GM23338 (cell line): ENCODE data around the gene CEACAM19.
"Not testable (repeated sequence)": the region's sequence is repeated elsewhere in the genome, so short reads cannot be mapped to it uniquely, and the experiment has no call there.

Source experiments
- CREB1 ChIP-seq: fragments of 250-450 bp; sonication (Bioruptor Pico); IDR thresholded peaks from 2 replicates; pipeline ENCODE4 v1.5.0; 2020; ENCODE audit warnings: low read depth, mild to moderate bottlenecking, moderate library complexity
- EZH2 ChIP-seq: fragments of 200-600 bp; sonication (generic); IDR thresholded peaks from one replicate; pipeline ENCODE4 v1.8.0; 2017; ENCODE audit warnings: antibody characterized with exemption, mild to moderate bottlenecking, low read depth; ENCODE audit not compliant: unreplicated experiment
- EZH2phosphoT487 ChIP-seq: fragments of 200-600 bp; sonication (generic); IDR thresholded peaks from one replicate; pipeline ENCODE4 v1.8.1; 2018; ENCODE audit warnings: antibody characterized with exemption; ENCODE audit not compliant: unreplicated experiment
- JUNB ChIP-seq: IDR thresholded peaks from one replicate; pipeline ENCODE4 v1.6.1; 2016; ENCODE audit warnings: antibody characterized with exemption; ENCODE audit not compliant: unreplicated experiment
- NANOG ChIP-seq: IDR thresholded peaks from 2 replicates; pipeline ENCODE4 v1.6.1; 2016; ENCODE audit warnings: antibody characterized with exemption, borderline replicate concordance
- POLR2AphosphoS5 ChIP-seq: IDR thresholded peaks from 2 replicates; pipeline ENCODE4 v1.6.1; 2016; ENCODE audit warnings: antibody characterized with exemption, low read depth
- REST ChIP-seq: IDR thresholded peaks from one replicate; pipeline ENCODE4 v1.6.1; 2018; ENCODE audit warnings: antibody characterized with exemption; ENCODE audit not compliant: unreplicated experiment
- STAT1 ChIP-seq: IDR thresholded peaks from one replicate; pipeline ENCODE4 v1.6.1; 2016; ENCODE audit warnings: antibody characterized with exemption; ENCODE audit not compliant: unreplicated experiment
- ZNF114 ChIP-seq: fragments of 250-450 bp; sonication (Bioruptor Pico); IDR thresholded peaks from 2 replicates; pipeline ENCODE4 v1.5.0; 2020; ENCODE audit warnings: mild to moderate bottlenecking, moderate library complexity
- ZNF331 ChIP-seq: fragments of 250-450 bp; sonication (Bioruptor Pico); IDR thresholded peaks from 2 replicates; pipeline ENCODE4 v1.5.0; 2020; ENCODE audit warnings: low read depth, mild to moderate bottlenecking, moderate library complexity
- TF ChIP-seq, protein P1 (sequence below), 2 experiments: fragments of 200-600 bp in 1 of 2; sonication (generic) in 1 of 2; conservative IDR thresholded peaks; 2 replicates each; pipeline versions ENCODE4 v1.5.1 to v1.6.1; 2016 to 2017; ENCODE audit warnings: antibody characterized with exemption in 2 of 2, low read depth in 2 of 2, mild to moderate bottlenecking in 2 of 2, moderate library complexity in 1 of 2
- TF ChIP-seq, protein P2 (sequence below): IDR thresholded peaks from 2 replicates; pipeline ENCODE4 v1.6.1; 2016; ENCODE audit warnings: antibody characterized with exemption

- TF ChIP-seq, protein P1, sequence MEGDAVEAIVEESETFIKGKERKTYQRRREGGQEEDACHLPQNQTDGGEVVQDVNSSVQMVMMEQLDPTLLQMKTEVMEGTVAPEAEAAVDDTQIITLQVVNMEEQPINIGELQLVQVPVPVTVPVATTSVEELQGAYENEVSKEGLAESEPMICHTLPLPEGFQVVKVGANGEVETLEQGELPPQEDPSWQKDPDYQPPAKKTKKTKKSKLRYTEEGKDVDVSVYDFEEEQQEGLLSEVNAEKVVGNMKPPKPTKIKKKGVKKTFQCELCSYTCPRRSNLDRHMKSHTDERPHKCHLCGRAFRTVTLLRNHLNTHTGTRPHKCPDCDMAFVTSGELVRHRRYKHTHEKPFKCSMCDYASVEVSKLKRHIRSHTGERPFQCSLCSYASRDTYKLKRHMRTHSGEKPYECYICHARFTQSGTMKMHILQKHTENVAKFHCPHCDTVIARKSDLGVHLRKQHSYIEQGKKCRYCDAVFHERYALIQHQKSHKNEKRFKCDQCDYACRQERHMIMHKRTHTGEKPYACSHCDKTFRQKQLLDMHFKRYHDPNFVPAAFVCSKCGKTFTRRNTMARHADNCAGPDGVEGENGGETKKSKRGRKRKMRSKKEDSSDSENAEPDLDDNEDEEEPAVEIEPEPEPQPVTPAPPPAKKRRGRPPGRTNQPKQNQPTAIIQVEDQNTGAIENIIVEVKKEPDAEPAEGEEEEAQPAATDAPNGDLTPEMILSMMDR (conservative IDR thresholded peaks at IDR 0.05; ENCODE audit: low read depth in 2 of 2): not testable (repeated sequence)
- not testable (repeated sequence) for TF ChIP-seq POLR2AphosphoS5; ZNF331 (CRISPR knock-in tag); STAT1; EZH2; JUNB; CREB1 (CRISPR knock-in tag); REST; EZH2phosphoT487; ZNF114 (CRISPR knock-in tag); NANOG
- TF ChIP-seq, protein P2, sequence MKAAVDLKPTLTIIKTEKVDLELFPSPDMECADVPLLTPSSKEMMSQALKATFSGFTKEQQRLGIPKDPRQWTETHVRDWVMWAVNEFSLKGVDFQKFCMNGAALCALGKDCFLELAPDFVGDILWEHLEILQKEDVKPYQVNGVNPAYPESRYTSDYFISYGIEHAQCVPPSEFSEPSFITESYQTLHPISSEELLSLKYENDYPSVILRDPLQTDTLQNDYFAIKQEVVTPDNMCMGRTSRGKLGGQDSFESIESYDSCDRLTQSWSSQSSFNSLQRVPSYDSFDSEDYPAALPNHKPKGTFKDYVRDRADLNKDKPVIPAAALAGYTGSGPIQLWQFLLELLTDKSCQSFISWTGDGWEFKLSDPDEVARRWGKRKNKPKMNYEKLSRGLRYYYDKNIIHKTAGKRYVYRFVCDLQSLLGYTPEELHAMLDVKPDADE: not testable (repeated sequence)
These were observed 37.2 kb upstream of the CEACAM19 start for GRCh38 chr19:44634058-44634457.
